Stimulated activated CD8-positive, alpha-beta memory T cell treated with anti-CD3 and anti-CD28 coated beads, Interleukin-4, amount 100 ng/mL, for 24 hours (primary cell): ENCODE measurements around the gene USP48.

ENCODE experiments used
- DNase-seq: peaks from one replicate; pipeline ENCODE4 v3.0.0-alpha.2; 2020; ENCODE audit warnings: low read depth

USP48 gene

GRCh38 chr1:21668232-21668950 is 114.6 kb downstream of the USP48 start:
- no peak for DNase-seq

GRCh38 chr1:21667348-21668231 is 115.4 kb downstream of the USP48 start:
- no peak for DNase-seq

GRCh38 chr1:21666576-21667320 is 116.2 kb downstream of the USP48 start:
- no peak for DNase-seq

GRCh38 chr1:21665711-21666575 is 117.0 kb downstream of the USP48 start:
- DNase-seq = no peak

GRCh38 chr1:21664806-21665588 is 118.0 kb downstream of the USP48 start:
- no peak for DNase-seq

- no peak for DNase-seq
Measured at GRCh38 chr1:21663951-21664805, 118.8 kb downstream of the USP48 start.

DNA sequence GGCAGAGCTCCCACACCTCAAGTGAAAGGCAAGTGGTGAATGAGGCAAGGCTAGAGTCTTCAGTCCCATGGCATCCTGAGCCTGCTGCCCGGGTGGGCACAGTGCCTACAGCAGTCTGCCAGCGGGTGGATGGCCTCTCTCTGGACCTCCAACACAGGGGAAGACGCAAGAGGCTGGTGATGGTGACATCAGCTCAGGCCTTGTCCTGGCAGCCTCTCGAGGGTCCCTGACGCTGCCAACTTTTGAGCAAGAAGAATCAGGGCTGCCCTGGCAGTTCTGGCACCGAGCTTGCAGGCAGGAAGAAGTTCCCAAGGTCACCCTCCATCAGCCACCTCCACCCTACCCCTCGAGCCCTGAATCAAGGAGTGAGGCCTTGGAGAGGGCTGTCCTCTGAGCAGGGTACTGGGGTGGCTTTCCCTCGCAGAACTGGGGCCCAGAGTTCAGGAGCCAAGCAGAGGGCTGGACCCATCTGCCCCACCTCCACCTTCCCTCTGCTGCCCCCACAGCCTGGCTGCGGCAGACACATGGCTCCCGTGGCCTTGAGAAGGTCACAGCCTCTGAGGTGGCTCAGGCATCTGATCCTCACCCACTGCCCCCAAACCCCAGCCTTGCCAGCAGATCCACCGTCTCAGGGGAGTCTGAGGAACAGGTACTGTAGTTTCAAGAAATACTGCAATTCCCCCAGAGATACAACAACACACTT is 119.5 kb downstream of the USP48 start:
- no peak for DNase-seq

DNA sequence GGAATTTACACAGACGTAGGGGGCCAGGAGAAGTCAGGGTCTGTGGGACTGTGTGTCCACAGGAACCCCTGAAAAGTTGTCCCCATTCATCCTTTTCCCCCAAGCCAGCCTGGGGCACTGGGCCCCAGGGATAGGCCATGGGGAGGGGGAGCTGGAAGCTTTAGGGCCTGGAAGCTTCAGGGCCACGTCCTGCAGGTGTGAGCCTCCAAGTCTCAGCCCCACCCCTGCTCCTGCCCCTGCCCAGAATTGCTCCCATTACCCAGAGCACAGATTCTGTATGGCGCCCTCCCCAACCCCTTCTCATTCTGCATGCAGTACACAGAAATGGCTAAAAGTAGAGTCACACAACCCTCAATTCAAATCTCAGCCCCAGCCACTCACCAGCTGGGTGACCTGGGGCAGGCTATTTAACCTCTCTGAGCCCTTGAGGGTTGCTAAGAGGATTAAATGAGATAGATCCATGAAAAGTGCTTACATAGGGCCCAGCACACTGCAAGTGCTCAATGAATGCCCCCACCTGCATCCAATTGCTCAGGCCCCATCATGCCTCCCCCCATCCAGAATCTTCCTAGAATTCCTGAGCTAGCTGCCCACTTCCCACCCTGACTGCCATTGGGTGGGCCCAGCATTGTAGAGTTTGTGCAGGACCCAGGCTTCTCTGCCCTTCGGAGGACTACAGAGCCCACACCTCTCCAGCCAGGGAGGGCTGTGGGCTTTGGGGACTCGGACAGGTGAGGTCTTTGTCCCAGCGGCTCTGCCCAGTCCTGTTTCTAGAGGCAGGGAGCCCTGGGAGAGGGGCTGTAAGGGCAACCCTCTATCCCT is 120.3 kb downstream of the USP48 start:
- DNase-seq = no peak

- no peak for DNase-seq
Measured at GRCh38 chr1:21661886-21662285, 121.1 kb downstream of the USP48 start.

GRCh38 chr1:21659924-21660326 is 123.0 kb downstream of the USP48 start:
- DNase-seq = no peak

GRCh38 chr1:21659099-21659923 is 123.6 kb downstream of the USP48 start:
- DNase-seq = peak; percentile 50

DNA sequence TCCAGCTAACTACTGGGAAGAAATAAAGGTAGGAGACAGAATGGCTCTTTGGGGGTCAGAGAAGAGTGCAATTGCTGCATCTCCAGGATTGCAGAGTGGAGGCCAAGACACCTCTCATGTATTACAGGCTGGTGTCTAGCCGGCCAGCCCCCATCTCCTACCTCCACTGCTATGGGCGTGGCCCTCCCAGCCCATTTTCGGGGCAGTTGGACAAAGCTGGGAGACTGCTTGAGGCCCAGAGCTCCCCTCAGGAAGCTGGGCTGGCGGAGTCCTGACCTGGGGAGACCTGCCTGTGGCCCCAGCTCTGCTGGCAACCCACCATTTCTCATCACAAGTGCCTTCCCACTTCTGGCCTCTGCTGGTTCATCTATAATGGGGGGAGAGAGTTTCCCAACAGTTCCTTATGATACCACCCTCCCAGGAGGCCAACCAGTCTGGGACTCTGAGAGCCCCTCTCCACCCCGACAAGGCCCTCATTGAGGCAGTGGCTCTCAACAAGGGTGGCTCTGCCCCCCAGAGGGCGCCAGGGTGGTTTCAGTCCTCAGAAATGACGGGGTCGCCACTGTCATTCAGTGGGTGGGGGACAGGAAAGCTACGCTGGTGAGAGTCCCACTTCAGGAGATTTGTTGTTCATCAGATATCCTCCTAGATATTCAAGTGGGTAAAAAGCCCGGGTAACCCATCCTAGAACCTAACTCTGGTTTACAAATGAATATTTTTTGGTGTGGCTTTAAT is 125.3 kb downstream of the USP48 start:
- no peak for DNase-seq

DNA sequence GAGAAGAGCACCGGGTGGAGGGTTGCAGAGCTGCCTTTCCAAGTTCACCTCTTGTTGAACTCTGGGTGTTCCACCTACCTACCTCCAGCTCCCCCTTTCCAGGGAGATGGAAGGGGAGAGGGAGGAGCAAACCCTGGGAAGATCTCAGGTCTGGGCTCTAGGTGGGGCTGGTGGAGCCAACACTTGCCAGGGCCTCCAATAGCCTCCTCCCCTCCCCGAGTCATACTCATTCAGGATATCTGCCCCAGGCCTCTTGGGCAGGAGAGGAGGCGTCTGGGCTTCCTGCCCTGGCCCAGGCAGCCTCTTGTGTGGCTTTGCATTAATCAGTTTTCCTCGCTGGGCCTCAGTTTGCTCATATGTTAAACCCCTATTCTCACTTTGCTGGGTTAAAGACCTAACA is 127.2 kb downstream of the USP48 start:
- DNase-seq = no peak

GRCh38 chr1:21655259-21655658 is 127.7 kb downstream of the USP48 start:
- DNase-seq = no peak

DNA sequence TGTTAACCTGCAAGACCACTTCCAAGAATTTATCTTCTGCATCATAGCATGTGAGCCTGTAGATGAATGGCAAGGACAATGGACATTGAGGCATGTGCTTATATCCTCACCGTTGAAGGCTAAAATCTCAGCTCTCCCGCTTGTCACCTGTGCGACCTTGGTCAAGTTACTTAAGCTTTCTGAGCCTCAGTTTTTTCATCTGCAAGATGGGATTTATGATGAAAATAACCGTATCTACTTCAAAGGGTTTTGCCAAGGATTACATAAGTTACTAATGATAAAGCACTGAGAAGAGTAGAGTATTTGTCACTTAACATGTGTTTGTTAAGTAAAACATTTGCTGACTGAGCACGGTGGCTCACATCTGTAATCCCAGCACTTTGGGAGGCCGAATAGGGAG is 128.7 kb downstream of the USP48 start:
- no peak for DNase-seq

DNA sequence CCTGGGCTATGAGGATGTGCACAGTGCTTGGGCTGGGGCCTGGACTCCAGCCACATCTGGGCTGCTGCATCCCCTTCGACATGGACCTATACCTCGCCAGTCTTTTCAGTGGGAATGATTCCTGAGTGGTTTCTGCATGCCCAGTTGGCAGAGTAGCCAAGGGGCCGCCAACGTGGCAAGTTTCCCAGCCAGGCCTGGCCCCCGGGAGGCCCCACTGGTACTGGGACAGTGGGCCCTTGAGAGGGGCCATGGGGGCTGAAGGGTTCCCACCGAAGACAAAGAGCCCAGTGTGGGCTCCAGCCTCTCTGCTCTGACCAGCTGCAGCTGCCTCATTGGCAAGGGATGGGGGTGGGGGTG is 129.2 kb downstream of the USP48 start:
- no peak for DNase-seq
